ENCODE measurements around the gene PFKP. TPM values are rescaled to one million over a fixed set of nuclear protein-coding genes. Genes with fewer than 3 reads are reported as not detected.
"Not testable (repeated sequence)": the region's sequence is repeated elsewhere in the genome, so short reads cannot be mapped to it uniquely, and the experiment has no call there.

Gene PFKP
- polyA plus RNA-seq, 2 of the 4 experiments (the other 2 are of a cell fraction) = 164 to 279 TPM

DNA sequence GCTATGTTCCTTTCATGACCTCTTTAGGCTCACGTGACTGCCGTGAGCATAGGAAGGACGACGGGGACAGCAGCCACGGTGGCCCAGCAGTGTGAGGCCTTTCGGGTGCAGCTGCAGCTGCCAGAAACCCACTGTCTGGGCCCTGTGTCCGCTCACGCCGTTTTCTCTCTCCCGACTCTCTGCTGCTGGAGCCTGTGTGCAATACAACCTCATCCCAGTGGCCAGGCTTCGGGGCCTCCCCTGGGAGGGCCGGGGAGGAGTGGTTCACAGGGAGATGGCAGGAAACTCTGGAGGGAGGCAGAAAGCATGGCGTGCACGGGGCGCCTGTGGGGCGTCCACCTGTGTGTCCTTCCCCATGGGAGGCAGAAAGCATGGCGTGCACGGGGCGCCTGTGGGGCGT, 38.6 kb downstream of the PFKP start:
- Histone ChIP-seq H3K4me1 (peaks cover 84% of the 10 kb centered on the region), H3K9me3 (no peaks in the 10 kb centered on the region), H3K4me2 (no peak overlapping the region), H3K4me3 (no peak overlapping the region), H3K27ac (peak overlapping the region; percentile 86 to 92)
- 84% methylated on average over 12 of the region's 20 CpGs for WGBS (ENCODE audit: missing lambda C conversion rate)
- no peak for FAIRE-seq
- POLR2A ChIA-PET = interaction anchor here (2.4 to 2.9 kb wide), 2 partner anchors 11 to 38 kb away, joined by 9 to 33 read pairs; partner anchors contain the start of gene PFKP
- DNase-seq (ENCODE audit: low read depth in 1 of 2, low spot score in 1 of 2) = no peak
- CTCF ChIA-PET = interaction anchor here (1.3 to 1.7 kb wide), 2 partner anchors 14 to 28 kb away, joined by 3 to 4 read pairs; no protein-coding TSS in a partner anchor
- TF ChIP-seq TFCP2L1 (CRISPR knock-in tag; IDR thresholded peaks at IDR 0.05) = no peak
- no peak for TF ChIP-seq FOSL2 (IDR thresholded peaks at IDR 0.05)
- no peak for TF ChIP-seq FOSL2 (CRISPR knock-in tag; IDR thresholded peaks at IDR 0.05)
- TF ChIP-seq ZNF302 (CRISPR knock-in tag; IDR thresholded peaks at IDR 0.05) = no peak
- no peak for TF ChIP-seq RARB (CRISPR knock-in tag; IDR thresholded peaks at IDR 0.05)
- TF ChIP-seq HOXB13 (CRISPR knock-in tag; IDR thresholded peaks at IDR 0.05; ENCODE audit: low read depth) = 0 out of 2 replicates have a peak, but pooled peaks have one; percentile 24
- no peak for TF ChIP-seq ESRRA (IDR thresholded peaks at IDR 0.05; ENCODE audit: borderline replicate concordance, low read length)
- TF ChIP-seq, protein P1, sequence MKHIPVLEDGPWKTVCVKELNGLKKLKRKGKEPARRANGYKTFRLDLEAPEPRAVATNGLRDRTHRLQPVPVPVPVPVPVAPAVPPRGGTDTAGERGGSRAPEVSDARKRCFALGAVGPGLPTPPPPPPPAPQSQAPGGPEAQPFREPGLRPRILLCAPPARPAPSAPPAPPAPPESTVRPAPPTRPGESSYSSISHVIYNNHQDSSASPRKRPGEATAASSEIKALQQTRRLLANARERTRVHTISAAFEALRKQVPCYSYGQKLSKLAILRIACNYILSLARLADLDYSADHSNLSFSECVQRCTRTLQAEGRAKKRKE (CRISPR knock-in tag; IDR thresholded peaks at IDR 0.05; ENCODE audit: low read depth) = 0 out of 2 replicates have a peak, but pooled peaks have one; percentile 16
- TF ChIP-seq, protein P2, sequence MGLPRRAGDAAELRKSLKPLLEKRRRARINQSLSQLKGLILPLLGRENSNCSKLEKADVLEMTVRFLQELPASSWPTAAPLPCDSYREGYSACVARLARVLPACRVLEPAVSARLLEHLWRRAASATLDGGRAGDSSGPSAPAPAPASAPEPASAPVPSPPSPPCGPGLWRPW (IDR thresholded peaks at IDR 0.05) = no peak
- TF ChIP-seq ZSCAN20 (CRISPR knock-in tag; IDR thresholded peaks at IDR 0.05) = no peak
- TF ChIP-seq EP300 (IDR thresholded peaks at IDR 0.05) = no peak
- TF ChIP-seq, protein P3, sequence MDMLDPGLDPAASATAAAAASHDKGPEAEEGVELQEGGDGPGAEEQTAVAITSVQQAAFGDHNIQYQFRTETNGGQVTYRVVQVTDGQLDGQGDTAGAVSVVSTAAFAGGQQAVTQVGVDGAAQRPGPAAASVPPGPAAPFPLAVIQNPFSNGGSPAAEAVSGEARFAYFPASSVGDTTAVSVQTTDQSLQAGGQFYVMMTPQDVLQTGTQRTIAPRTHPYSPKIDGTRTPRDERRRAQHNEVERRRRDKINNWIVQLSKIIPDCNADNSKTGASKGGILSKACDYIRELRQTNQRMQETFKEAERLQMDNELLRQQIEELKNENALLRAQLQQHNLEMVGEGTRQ (IDR thresholded peaks at IDR 0.05) = no peak
- TF ChIP-seq, protein P4, sequence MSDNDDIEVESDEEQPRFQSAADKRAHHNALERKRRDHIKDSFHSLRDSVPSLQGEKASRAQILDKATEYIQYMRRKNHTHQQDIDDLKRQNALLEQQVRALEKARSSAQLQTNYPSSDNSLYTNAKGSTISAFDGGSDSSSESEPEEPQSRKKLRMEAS (IDR thresholded peaks at IDR 0.05) = 0 out of 2 replicates have a peak, but pooled peaks have one; percentile 23
- TF ChIP-seq MAFK (IDR thresholded peaks at IDR 0.05; ENCODE audit: partially characterized antibody) = no peak
- TF ChIP-seq ZFP36 (IDR thresholded peaks at IDR 0.05; ENCODE audit: borderline replicate concordance, partially characterized antibody) = no peak
- TF ChIP-seq NR3C1 (IDR thresholded peaks at IDR 0.05) = no peak
- ATAC-seq = peak; percentile 17 to 24; a peak in 4 of 6 replicates

DNA sequence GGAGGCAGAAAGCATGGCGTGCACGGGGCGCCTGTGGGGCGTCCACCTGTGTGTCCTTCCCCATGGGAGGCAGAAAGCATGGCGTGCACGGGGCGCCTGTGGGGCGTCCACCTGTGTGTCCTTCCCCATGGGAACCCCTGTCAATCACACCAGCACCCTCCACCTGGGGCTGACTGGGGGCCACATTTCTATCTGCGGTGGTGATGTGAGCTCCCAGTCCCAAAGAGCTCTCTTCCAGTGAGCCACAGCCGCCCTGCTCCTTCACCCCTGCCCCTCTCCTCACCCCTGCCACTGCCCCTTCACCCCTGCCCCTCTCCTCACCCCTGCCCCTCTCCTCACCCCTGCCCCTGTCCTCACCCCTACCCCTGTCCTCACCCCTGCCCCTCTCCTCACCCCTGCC, 39.0 kb downstream of the PFKP start:
- H3K4me3 ChIP-seq; DNase-seq (ENCODE audit: low read depth in 1 of 2, low spot score in 1 of 2); H3K9me3 ChIP-seq; FAIRE-seq: not testable (repeated sequence)
- ChIA-PET POLR2A (interaction anchor here (1.1 to 2.9 kb wide), 5 partner anchors 11 to 66 kb away, joined by 3 to 33 read pairs (median 10); partner anchors contain the start of genes PFKP and PITRM1), CTCF (interaction anchor here (1.0 to 2.2 kb wide), 6 partner anchors 14 to 63 kb away, joined by 3 to 13 read pairs (median 4); no protein-coding TSS in a partner anchor)
- ATAC-seq = 0 out of 6 replicates have a peak, but pooled peaks have one; percentile 3
- Histone ChIP-seq H3K27ac (peak overlapping the region; percentile 86 to 92), H3K4me1 (peaks cover 88% of the 10 kb centered on the region), H3K4me2 (peak overlapping the region; percentile 79; the same call in 1 of the 3 replicates)
- 77% methylated on average over 3 of the region's 10 CpGs for WGBS (ENCODE audit: missing lambda C conversion rate)

DNA sequence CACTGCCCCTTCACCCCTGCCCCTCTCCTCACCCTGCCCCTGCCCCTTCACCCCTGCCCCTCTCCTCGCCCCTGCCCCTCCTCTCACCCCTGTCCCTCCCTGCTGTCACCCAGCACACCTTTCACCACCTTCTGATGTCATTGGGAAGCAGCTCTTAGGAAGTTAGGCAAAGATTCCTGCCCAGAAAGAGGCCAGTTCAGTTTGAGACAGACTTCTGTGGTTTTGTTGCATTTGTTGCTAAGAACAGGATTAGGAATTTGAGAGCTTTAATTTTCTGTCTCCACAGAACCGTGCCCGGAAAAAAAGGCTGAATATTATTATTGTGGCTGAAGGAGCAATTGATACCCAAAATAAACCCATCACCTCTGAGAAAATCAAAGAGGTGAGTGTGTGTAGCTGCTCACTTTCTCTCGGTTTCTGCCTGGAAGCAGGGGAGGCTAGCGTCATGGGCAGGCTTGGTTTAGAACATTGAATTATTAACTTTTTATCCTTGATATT, 39.6 kb downstream of the PFKP start:
- ATAC-seq (peak; percentile 0 to 12; a peak in 1 of 6 replicates), DNase-seq (ENCODE audit: low read depth in 1 of 2, low spot score in 1 of 2) (peak in 1 of 2 experiments; percentile 60), FAIRE-seq (no peak)
- TF ChIP-seq CHD2 (IDR thresholded peaks at IDR 0.05; ENCODE audit: low read length, partially characterized antibody) (no peak), FOSB (CRISPR knock-in tag; IDR thresholded peaks at IDR 0.05) (0 out of 2 replicates have a peak, but pooled peaks have one; percentile 20), HOXA7 (CRISPR knock-in tag; IDR thresholded peaks at IDR 0.05) (no peak), ZSCAN20 (CRISPR knock-in tag; IDR thresholded peaks at IDR 0.05) (no peak), EHF (CRISPR knock-in tag; IDR thresholded peaks at IDR 0.05) (no peak), HOXB13 (CRISPR knock-in tag; IDR thresholded peaks at IDR 0.05; ENCODE audit: low read depth) (no peak), KDM5A (IDR thresholded peaks at IDR 0.05) (no peak)
- TF ChIP-seq, protein P4 (IDR thresholded peaks at IDR 0.05) = no peak
- TF ChIP-seq, protein P5, sequence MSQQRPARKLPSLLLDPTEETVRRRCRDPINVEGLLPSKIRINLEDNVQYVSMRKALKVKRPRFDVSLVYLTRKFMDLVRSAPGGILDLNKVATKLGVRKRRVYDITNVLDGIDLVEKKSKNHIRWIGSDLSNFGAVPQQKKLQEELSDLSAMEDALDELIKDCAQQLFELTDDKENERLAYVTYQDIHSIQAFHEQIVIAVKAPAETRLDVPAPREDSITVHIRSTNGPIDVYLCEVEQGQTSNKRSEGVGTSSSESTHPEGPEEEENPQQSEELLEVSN (IDR thresholded peaks at IDR 0.05; ENCODE audit: borderline replicate concordance, low read depth) = no peak
- Histone ChIP-seq H3K4me1 (peaks cover 94% of the 10 kb centered on the region), H3K27ac (peak overlapping the region; percentile 86 to 92), H3K9me3 (no peaks in the 10 kb centered on the region), H3K4me2 (peak overlapping the region; percentile 79), H3K4me3 (peak overlapping the region; percentile 15; the same call in 1 of the 3 replicates)
- 0% methylated on average over 4 of the region's 5 CpGs for WGBS (ENCODE audit: missing lambda C conversion rate)
- ChIA-PET POLR2A (interaction anchor here (0.6 to 2.9 kb wide), 7 partner anchors 9 to 66 kb away, joined by 3 to 33 read pairs (median 9); partner anchors contain the start of genes PFKP and PITRM1), CTCF (interaction anchor here (1.0 to 2.2 kb wide), 7 partner anchors 10 to 63 kb away, joined by 3 to 13 read pairs (median 4); no protein-coding TSS in a partner anchor)

Data from A549 (cell line).